Stimulated activated CD4-positive, alpha-beta T cell treated with anti-CD3 and anti-CD28 coated beads, TNF-alpha, amount 100 ng/mL, for 48 hours (primary cell): ENCODE results near the gene OR12D1.
"Not testable (repeated sequence)": the region's sequence is repeated elsewhere in the genome, so short reads cannot be mapped to it uniquely, and the experiment has no call there.

Experiments used
- DNase-seq, 3 donors: peaks; one replicate each; pipeline ENCODE4 v3.0.0-alpha.2; 2020; ENCODE audit warnings: low read depth in 3 of 3

OR12D1 gene

DNA sequence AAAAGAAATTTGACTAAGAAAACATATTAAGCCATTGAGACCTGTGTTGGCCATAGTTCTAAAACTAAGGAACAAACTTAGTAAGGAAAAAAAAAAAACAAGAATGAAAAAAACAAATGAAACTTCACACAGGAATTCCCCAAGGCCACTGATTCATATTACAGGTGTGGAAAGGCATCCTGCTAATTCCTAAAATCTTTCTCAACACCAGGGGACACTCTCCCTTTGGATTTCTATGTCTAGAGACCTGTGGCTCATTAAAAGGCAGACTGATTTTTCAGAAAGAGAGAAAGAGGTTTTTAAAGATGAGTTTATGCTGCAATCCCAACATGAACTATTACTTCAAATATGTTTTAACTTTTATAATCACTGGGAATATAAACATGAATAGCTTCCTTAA, at the start of gene OR12D1:
OR12D1 (plus strand) TSS at position 341 of the 400 bp plus-strand sequence.
- no peak for DNase-seq

DNA sequence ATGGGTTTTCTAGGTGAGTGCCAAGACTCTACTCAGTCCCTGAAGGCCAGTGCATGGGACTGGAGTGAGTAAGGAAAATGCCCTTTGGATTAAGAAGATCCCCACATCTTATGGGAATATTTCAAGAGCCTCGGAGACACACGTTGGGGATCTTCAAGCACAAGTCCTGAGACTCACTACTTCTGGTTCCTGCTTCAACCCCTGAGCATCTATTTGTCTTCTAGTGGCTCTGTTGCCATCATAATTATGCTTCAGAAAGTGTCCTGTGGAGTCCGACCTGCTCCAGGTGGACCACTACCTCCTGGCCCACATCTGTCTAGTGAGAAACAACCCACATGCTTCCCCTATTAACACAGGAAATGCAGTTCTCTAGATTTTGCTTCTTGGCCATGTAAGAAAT, 46.0 kb upstream of the OR12D1 start, which contains the start of gene OR5V1:
OR5V1 (minus strand) TSS at position 101 of the 400 bp plus-strand sequence. CDS start 12,670 bp downstream, outside the sequence.
- no peak for DNase-seq

DNA sequence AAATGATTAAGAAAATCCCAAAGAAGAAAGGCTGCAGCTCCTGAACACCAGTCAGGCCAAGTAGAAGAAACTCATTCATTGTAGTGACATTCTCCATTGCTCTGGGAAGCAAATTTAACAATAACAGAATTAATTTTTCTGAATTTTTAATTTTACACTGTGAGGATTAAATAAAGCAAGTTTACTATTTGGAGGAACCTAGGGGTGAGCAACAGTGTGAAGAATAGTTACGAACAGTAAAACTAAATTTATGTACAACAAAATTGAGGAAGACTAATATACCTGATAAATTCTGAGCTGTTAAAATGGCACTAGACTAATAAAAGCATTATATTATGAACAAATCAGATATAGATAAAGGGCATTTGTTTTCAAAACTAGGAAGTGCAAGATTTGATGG, 39.5 kb upstream of the OR12D1 start, which contains the start of gene OR12D3:
OR12D3 (minus strand) TSS at position 101 of the 400 bp plus-strand sequence; CDS start at position 97, 4 bp downstream.
- no peak for DNase-seq

DNA sequence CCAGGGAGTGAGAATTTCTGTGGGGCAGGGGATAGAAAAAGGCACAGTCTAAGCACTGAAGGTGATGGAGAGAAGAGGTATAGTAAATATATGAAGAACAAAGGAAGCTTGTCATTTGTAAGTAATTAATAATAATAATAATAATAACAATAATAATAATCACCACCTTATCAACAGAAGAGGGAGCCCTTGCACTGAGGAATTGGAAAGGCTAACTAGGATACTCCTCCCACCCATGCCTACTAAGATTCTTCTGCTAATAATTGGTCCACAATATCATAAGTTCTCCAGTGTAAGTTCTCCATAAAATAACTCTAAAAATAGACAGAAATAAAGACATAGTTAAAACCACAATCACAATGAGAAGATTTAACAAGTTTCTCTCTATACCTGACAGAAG, 38.7 kb upstream of the OR12D1 start:
- DNase-seq, result no peak

DNA sequence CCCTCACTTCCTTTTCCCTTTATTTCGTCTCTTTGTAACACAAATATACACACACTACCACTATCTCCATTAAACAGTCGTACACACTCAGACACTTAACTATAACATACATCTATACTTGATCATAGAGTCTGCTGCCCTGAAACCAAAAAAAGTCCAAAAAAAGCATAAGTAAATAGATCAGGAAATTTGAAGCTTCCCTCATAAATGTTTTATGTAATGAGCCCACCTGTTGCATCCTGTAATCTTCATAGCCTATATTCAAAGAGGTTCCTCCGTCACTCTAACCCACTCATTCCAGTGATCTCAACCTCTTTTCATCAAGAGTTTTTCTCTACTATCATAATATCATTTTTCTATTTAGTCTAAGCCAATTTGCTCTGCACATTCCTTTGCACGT, 26.2 kb upstream of the OR12D1 start:
- DNase-seq, result no peak

DNA sequence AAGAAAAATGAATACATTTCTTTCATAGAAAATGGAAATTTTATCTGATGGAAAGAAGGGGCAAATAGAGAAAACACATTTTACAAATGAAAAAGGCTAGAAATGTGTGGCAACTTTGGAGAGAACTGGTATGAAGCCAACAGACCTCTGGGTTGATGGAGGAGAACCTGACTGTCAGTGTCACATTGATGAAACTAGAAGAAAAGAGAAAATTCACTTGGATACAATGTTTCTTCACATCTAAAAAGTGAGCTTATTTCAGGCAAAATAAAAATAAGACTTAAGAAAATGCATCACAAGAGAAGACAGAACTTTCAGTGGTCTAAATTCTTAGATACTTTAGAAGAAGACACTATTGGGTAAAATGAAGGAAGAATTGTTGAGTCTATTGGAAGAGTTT, 19.4 kb upstream of the OR12D1 start, which contains the start of gene OR12D2:
OR12D2 (plus strand) TSS at position 301 of the 400 bp plus-strand sequence. CDS start 1,069 bp downstream, outside the sequence.
- no peak for DNase-seq

DNA sequence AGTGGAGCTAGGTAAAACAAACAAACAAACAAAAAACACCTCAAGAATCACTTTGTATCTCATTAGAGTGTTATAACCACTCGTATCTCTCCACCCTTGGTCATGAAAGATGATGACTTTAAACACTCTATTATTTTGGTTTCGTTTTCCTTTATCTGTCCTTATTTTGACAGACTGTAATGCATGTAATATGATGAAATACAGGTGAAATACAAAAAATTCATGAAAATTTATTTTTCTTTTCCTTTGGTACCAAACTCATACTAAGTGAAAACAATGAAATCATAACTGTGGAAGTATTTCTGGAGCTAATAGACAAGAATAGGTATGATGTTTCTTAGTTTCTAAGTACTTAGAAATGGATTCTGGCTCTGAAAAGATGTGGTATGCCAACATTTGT, 15.2 kb upstream of the OR12D1 start:
- no peak for DNase-seq

DNA sequence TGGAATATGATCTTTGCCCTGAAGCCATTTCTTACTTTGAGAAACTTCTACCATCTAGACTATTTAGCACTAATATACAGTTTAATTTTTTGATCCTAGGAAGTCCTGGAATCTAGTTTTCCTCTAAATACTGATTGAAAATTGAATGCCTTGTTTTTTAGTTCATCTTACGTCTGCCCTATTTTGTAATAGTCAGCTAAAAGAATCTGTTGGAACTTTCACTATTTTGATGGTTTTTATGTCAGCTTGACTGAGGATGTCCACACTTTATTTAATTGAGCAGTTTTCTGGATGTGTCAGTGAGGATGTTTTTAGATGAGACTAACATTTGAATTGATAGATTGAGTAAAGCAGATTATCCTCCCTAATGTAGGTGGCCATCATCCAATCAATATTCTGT, 10.9 kb upstream of the OR12D1 start:
- no peak for DNase-seq

DNA sequence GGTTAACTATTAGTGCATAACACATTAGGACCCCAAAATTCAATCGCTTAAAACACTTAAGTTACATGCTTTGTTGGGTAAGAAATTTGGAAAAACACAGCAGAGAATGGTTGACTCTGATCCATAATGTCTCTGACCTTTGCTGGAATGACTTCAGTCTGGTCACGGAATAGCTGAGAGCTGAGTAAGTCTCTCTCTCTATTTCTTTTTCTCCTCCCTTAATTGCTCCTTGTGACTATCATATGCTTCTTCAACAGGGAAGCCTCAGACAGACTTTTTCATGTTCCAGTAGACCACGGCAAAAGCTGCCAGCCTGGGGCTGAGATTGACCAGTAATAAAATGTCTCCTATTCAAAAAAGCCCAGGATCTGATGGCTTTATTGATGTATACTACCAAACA, 4.8 kb downstream of the OR12D1 start:
- DNase-seq, result no peak

DNA sequence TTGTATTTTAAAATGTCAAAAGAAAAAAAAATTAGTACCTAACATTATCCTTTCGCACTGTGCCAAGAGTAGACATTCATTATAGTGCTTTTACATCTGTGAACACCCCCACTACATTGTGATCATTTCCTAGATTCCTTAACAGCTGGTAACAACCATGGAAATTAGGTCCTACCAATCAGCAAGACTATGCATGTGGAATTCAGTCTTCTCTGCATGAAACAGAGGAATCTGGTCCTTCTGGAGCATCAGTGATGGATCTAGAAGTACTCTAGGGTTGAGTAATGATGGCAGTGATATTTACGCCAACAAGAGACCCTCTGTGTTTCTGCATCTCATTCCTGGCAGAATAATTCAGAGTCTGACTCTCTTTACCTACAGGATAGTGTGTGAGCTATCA, 9.4 kb downstream of the OR12D1 start:
- no peak for DNase-seq

DNA sequence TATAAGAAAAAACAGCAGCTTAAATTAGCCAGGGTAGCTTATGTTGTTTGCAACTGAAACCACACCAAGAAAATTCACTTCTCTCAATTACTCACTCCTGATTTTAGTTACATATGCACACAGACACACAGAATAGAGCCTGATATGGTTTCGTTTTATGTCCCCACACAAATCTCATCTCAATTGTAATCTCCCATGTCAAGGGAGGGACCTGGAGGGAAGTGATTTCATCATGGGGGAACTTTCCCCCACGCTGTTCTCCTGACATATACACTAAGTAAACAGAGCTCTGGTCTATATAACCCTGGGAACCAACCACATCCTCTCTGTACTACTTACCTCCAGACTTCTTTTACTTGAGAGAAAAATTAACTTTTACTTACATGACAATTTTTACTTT, 9.8 kb downstream of the OR12D1 start:
- DNase-seq, result no peak

DNA sequence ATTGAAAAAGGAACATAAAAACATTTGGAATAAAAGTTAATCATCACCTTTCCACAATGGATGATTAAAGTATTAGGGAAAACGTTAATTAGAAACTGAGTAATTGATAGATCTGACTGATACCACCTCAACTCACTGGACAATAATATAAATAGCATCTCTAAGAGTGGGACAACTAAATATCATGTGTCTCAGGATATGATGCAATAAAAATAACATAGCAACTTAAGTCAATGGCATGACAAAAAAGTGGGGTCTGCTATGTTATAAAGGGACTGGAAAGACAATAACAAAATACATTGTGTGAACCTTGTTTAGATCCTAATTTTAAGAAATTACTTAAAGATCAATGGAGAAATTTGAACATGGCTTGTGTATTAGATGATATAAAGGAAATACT, 10.3 kb downstream of the OR12D1 start:
- no peak for DNase-seq

DNA sequence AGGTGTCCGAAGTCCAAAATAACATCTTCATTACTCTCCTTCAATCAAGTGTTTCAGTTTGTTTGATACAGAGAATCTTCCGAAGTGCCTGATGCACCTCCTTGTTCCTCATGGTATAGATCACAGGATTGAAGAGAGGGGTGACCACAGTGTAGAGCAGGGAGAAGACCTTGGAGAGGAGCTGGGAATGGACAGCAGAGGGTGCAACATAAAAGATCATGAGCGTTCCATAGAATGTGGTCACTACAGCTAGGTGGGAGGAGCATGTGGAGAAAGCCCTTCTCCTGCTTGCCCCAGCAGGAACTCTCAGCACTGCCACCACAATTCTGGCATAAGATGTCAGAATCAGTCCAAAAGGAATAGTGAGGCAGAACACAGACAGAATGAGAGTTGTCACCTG, 11.9 kb downstream of the OR12D1 start:
- DNase-seq, result no peak

DNA sequence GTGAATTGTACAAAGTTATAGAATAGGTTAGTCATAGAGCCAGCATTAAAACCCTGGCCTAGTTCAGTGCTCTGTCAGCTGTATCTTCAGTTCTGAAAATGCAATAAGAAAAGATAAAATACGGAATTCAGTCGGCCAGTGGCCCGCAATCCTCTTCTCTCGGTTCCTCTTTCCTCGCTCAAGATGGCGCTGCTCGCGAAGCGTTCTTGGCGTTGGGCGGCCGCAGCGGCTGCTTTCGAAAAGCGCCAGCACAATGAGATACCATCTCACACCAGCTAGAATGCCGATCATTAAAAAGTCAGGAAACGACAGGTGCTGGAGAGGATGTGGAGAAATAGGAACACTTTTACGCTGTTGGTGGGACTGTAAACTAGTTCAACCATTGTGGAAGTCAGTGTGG, 22.0 kb downstream of the OR12D1 start:
- not testable (repeated sequence) for DNase-seq

DNA sequence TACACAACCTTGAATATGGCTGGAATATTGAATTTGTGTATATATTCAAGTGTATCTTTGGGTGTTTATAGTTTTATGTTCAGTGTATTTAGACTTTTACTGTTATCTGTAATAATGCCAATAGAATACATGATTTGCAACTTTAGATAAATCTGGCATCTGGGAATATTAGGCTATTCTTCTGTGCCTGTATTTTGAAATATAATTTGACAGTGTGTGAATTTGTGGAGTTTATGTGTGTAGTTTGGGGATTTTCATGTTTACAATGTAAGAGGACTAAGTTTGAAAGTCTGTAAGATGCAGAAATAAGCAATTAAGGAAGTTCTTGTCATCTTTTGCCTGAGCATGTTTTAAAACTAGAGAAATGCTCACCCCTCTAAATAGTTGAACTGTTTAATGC, 24.3 kb downstream of the OR12D1 start, which contains the start of gene OR10C1:
OR10C1 (plus strand) TSS at position 301 of the 400 bp plus-strand sequence. CDS start 710 bp downstream, outside the sequence.
- DNase-seq, result no peak

DNA sequence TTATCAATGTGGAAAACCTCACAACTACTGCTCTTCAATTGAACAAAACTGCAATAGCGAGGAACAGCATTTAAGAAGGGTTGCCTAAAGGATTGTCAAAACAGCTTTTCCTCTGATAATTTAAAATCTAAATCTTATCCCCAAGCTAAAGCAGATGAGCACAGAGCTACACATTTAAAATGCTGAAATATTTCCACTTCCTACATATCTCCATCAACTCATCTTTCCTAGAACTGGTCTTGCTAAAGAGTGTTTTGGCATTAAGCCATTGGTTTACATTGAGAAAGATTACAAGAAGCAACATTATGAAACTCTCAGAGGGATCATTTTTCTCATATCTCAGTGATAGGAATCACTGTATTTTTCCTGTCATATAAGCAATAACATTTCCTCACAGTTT, 28.0 kb downstream of the OR12D1 start:
- no peak for DNase-seq

DNA sequence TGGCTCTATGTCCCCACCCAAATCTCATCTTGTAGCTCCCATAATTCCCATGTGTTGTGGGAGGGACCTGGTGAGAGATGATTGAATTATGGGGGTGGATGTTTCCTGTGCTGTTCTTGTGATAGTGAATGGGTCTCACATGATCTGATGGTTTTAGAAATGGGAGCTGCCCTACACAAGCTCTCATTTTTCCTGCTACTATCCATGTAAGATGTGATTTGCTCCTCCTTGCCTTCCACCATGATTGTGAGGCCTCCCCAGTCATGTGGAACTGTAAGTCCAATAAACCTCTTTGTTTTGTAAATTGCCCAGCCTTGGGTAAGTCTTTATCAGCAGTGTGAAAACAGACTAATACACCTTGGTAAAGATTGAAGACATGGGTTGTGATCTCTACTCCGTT, 29.3 kb downstream of the OR12D1 start:
- not testable (repeated sequence) for DNase-seq

DNA sequence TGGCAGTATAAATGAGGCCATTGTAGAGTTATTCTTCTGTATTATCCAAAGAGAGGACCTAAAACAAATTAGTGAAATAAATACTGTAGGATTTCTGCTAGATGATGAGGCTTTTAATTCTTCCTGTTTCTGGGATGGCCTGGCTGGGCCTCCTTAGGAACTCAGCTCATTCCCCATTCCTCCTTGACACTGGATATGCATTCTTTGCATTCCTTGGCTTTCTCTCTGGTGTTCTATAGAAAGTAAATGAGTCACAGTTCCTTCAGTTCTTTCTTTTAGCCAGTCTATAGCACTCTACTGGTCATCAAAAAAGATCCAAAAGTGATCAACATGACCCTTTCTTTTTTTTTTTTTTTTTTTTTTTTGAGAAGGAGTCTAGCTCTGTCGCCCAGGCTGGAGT, 32.9 kb downstream of the OR12D1 start:
- DNase-seq, result no peak

DNA sequence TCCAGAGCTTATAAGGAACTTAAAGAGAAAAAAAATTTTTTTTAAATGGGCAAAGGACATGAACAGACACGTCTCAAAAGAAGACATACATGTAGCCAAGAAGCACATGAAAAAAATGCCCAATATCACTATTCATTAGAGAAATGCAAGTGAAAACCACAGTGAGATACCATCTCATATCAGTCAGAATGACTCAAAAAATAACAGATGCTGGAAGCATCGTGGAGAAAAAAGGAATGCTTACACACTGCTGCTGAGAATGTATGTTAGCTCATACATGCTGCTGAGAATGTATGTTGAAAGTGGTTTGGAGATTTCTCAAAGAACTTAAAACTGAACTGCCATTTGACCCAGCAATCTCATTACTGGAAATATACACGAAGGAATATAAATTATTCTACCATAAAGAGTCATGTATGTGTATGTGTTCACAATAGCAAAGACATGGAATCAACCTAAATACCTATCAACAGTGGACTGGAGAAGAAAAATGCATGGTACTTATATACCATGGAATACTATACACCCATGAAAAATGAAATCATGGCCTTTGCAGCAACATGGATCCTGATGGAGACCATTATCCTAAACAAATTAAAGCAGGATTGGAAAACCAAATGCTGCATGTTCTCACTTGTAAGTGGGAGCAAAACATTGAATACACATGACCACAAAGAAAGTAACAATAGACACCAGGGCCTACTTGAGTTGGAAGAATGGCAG, 36.9 kb downstream of the OR12D1 start:
- no peak for DNase-seq

DNA sequence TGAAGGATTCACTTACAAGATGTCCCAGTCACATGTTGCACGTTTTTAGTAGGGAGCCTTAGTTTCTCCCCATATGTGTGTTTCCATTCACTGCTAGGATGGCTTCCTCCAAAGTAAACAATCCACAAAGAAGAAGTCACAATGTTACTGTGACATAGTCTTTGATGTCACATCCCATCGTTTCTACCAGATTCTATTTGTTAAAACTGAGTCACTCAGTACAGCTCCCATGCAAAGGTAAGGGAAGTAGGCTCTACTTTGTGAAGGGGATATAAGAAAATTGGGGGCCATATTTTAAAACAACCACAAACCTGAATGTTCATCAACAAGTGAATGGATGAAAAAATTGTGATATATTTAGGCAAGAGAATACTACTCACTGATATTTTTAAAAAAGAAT, 42.2 kb downstream of the OR12D1 start, which contains the start of the genes OR11A1 and OR2H1:
OR11A1 (minus strand) TSS at position 101 of the 400 bp plus-strand sequence. CDS start 29,430 bp downstream, outside the sequence.
OR2H1 (plus strand) TSS at position 185 of the 400 bp plus-strand sequence. CDS start 4,615 bp downstream, outside the sequence.
- no peak for DNase-seq

DNA sequence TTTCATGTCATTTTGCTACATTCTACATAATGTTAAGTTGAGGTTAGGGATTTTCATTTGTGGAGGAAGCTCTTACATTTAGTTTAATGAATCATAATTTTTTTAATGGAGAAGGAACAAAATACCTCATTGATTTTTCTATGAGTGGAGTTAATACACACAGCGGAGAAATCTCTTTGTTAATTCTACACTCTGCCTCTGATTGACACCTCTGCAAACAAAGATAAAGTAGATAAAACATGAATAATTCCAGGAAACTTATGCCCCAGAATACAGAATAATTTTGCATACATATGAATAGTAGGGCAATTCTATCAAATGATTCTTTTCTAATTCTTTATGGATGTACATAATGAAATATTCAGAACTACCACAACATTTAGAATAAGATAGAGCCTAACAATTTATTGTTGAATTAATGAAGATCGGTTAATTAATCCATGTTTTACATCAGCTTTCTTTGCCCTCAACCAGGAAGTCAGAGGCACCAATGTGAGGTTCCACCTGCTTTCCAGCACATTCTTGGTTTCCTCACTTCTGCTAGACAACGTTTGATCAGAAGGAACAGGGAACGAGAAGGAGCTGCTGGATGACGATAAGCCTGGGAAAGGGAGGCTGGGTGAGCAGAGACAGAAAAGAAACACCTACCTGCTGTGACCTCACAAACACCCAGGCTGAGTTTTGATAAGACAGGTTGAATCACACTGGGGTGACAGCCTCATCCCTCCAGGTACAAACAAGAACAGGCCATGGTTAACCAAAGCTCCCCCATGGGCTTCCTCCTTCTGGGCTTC, 46.5 kb downstream of the OR12D1 start:
- DNase-seq, result no peak

DNA sequence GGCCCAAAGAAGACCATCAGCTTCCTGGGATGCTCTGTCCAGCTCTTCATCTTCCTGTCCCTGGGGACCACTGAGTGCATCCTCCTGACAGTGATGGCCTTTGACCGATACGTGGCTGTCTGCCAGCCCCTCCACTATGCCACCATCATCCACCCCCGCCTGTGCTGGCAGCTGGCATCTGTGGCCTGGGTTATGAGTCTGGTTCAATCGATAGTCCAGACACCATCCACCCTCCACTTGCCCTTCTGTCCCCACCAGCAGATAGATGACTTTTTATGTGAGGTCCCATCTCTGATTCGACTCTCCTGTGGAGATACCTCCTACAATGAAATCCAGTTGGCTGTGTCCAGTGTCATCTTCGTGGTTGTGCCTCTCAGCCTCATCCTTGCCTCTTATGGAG, 47.3 kb downstream of the OR12D1 start:
- DNase-seq, result no peak
